B cell (primary cell): Measurements from ENCODE around the gene ARFGAP2. TPM values are rescaled to one million over a fixed set of nuclear protein-coding genes. Genes with fewer than 3 reads are reported as not detected.

Experiments
- ATAC-seq: fragments of 200-7000 bp; cut with Tn5 transposase; one replicate; pipeline ENCODE4 v1.10.0; 2021; ENCODE audit warnings: low read depth, mild to moderate bottlenecking, moderate number of reproducible peaks, moderate library complexity
- CTCF ChIA-PET: fragments of 350-600 bp; sonication (Branson Sonifier 250); formaldehyde crosslinking; loops from one replicate; lab custom pipeline; 2021; ENCODE audit warnings: antibody characterized with exemption, inconsistent platforms; lab: Charles Lee
- POLR2A ChIA-PET: fragments of 350-600 bp; sonication (Branson Sonifier 250); formaldehyde crosslinking; loops from one replicate; lab custom pipeline; 2021; ENCODE audit warnings: antibody characterized with exemption; lab: Charles Lee
- DNase-seq: peaks from one replicate; pipeline ENCODE4 v3.0.0; 2013
- H2AFZ ChIP-seq: 2 replicates; pipeline ENCODE4 v1.6.1; 2012; ENCODE audit warnings: mild to moderate bottlenecking, low read depth, low read length; ENCODE audit not compliant: insufficient read depth, poor library complexity, severe bottlenecking
- H3K27ac ChIP-seq, 2 donors: 1 replicate in 1 of 2; 2 replicates in 1 of 2; pipeline ENCODE4 v1.5.1; 2012 to 2013; ENCODE audit warnings: low read length in 2 of 2, mild to moderate bottlenecking in 2 of 2, moderate library complexity in 1 of 2
- H3K27me3 ChIP-seq, 4 experiments: fragments of 200-600 bp in 1 of 4; sonication (generic) in 1 of 4; replicated peaks in 1 of 4; 1 replicate in 2 of 4; 2 replicates in 2 of 4; pipeline versions ENCODE4 v1.6.1 to v1.7.0; 2013 to 2016; ENCODE audit warnings: low read length in 3 of 4, mild to moderate bottlenecking in 2 of 4, mixed read lengths in 1 of 4, moderate library complexity in 1 of 4; ENCODE audit not compliant: insufficient read depth in 4 of 4, control insufficient read depth in 3 of 4; ENCODE audit errors: control extremely low read depth in 1 of 4
- H3K36me3 ChIP-seq, 2 experiments: replicated peaks in 1 of 2; 1 replicate in 1 of 2; 2 replicates in 1 of 2; pipeline versions ENCODE4 v1.6.1 to v1.7.1; 2013; ENCODE audit warnings: low read length in 1 of 2; ENCODE audit not compliant: insufficient read depth in 2 of 2, control insufficient read depth in 1 of 2; ENCODE audit errors: control extremely low read depth in 1 of 2, extremely low read depth in 1 of 2
- H3K4me1 ChIP-seq, 2 donors: fragments of 200-600 bp in 1 of 2; sonication (generic) in 1 of 2; 1 replicate in 1 of 2; 2 replicates in 1 of 2; pipeline versions ENCODE4 v1.5.1 to v1.6.1; 2013 to 2017; ENCODE audit warnings: low read length in 2 of 2; ENCODE audit not compliant: control insufficient read depth in 2 of 2, insufficient read depth in 2 of 2
- H3K4me2 ChIP-seq: replicated peaks from 2 replicates; pipeline ENCODE3; 2012; ENCODE audit warnings: mild to moderate bottlenecking, low read depth, low read length; ENCODE audit not compliant: poor library complexity, severe bottlenecking
- H3K4me3 ChIP-seq, 5 experiments: fragments of 200-600 bp in 1 of 5; sonication (generic) in 1 of 5; 1 replicate in 3 of 5; 2 replicates in 2 of 5; pipeline versions ENCODE4 v1.5.1 to v1.7.0; 2011 to 2016; ENCODE audit warnings: low read length in 4 of 5, mild to moderate bottlenecking in 4 of 5, low read depth in 2 of 5, control low read depth in 1 of 5, moderate library complexity in 1 of 5; ENCODE audit not compliant: insufficient read depth in 1 of 5; ENCODE audit errors: control extremely low read depth in 1 of 5, extremely low read depth in 1 of 5
- H3K79me2 ChIP-seq: fragments of 200-600 bp; sonication (generic); one replicate; pipeline ENCODE4 v1.6.0; 2016; ENCODE audit warnings: low read length; ENCODE audit not compliant: control insufficient read depth, insufficient read depth
- H3K9ac ChIP-seq: fragments of 200-600 bp; sonication (generic); 2 replicates; pipeline ENCODE4 v1.6.1; 2017; ENCODE audit warnings: mild to moderate bottlenecking, low read length, moderate library complexity
- H3K9me3 ChIP-seq, 3 donors: one replicate each; pipeline versions ENCODE4 v1.6.1 to v1.7.1; 2013; ENCODE audit warnings: low read length in 2 of 3; ENCODE audit not compliant: control insufficient read depth in 2 of 3, insufficient read depth in 1 of 3; ENCODE audit errors: control extremely low read depth in 1 of 3
- H4K20me1 ChIP-seq: 2 replicates; pipeline ENCODE4 v1.6.0; 2012; ENCODE audit warnings: mild to moderate bottlenecking, low read length; ENCODE audit not compliant: insufficient read depth, control insufficient read depth, poor library complexity, severe bottlenecking
- H3K27ac Mint-ChIP-seq: one replicate; pipeline ENCODE4 v1.8.0; 2021; ENCODE audit warnings: mixed read lengths
- H3K27me3 Mint-ChIP-seq: one replicate; pipeline ENCODE4 v1.8.0; 2021; ENCODE audit warnings: mixed read lengths
- H3K4me1 Mint-ChIP-seq: one replicate; pipeline ENCODE4 v1.8.0; 2021; ENCODE audit warnings: mixed read lengths
- H3K4me3 Mint-ChIP-seq: one replicate; pipeline ENCODE4 v1.8.0; 2021; ENCODE audit warnings: mixed read lengths
- H3K9me3 Mint-ChIP-seq: one replicate; pipeline ENCODE4 v1.8.0; 2022; ENCODE audit warnings: mixed read lengths; ENCODE audit not compliant: insufficient read depth
- CTCF ChIP-seq: fragments of 200-600 bp; IDR thresholded peaks from one replicate; pipeline ENCODE4 v1.8.0; 2022; ENCODE audit warnings: antibody characterized with exemption, mild to moderate bottlenecking
- EZH2 ChIP-seq: IDR thresholded peaks from 2 replicates; pipeline ENCODE4 v1.6.1; 2012; ENCODE audit warnings: borderline replicate concordance, low read depth, mild to moderate bottlenecking, moderate library complexity, low read length; ENCODE audit not compliant: insufficient read depth, poor library complexity, severe bottlenecking
- WGBS: methylation state at CpG from one replicate; pipeline ENCODE4 v1.1.5; 2013; ENCODE audit warnings: missing lambda C conversion rate; ENCODE audit not compliant: insufficient coverage; 5-methylcytosine and 5-hydroxymethylcytosine counted together
- intact Hi-C: fragments of 100-400 bp; cut with micrococcal nuclease; formaldehyde crosslinking; loops from one replicate; pipeline ENCODE4 v1.10.0; 2022
- polyA plus RNA-seq: library from polyadenylated mRNA; depleted of rRNA; stranded (reverse); fragments of >200 nt; gene quantifications from 2 replicates; pipeline ENCODE4 v1.2.3, GENCODE V29; 2012
- total RNA-seq, 2 donors: library from RNA; stranded (reverse); fragments of 120-200 nt in 1 of 2; gene quantifications; 1 replicate in 1 of 2; 2 replicates in 1 of 2; pipeline versions ENCODE4 v1.2.3 to v1.2.4, GENCODE V29; 2013 to 2022

ARFGAP2 gene
- total and polyA plus RNA-seq, 2 donors (not counting 1 experiment from before 2014, with no cell fraction given) = 141 to 200 TPM

- Histone ChIP-seq H3K4me2 (no peak overlapping the region), H4K20me1 (no peaks in the 10 kb centered on the region), H2AFZ (no peak overlapping the region), H3K4me1 (no peaks in the 10 kb centered on the region), H3K4me3 (no peak overlapping the region), H3K36me3 (no peaks in the 10 kb centered on the region), H3K9ac (no peak overlapping the region), H3K79me2 (no peaks in the 10 kb centered on the region), H3K9me3 (no peaks in the 10 kb centered on the region), H3K27me3 (no peaks in the 10 kb centered on the region), H3K27ac (no peak overlapping the region)
- WGBS = no CpG with 5 or more reads among the region's 1 CpG
- intact Hi-C loops = no loop called here
- ChIA-PET CTCF (no interaction called here), POLR2A (no interaction called here)
- Mint-ChIP-seq H3K4me3 (no peak overlapping the region), H3K27me3 (no peaks in the 10 kb centered on the region), H3K27ac (no peak overlapping the region), H3K9me3 (no peaks in the 10 kb centered on the region), H3K4me1 (no peaks in the 10 kb centered on the region)
- DNase-seq (no peak), ATAC-seq (no peak)
- TF ChIP-seq CTCF = no peak
- TF ChIP-seq EZH2 = no peak
These were observed 43.7 kb downstream of the ARFGAP2 start for GRCh38 chr11:47132981-47133380.

- Mint-ChIP-seq H3K27me3 (no peaks in the 10 kb centered on the region), H3K9me3 (no peaks in the 10 kb centered on the region), H3K4me3 (no peak overlapping the region), H3K27ac (no peak overlapping the region), H3K4me1 (no peaks in the 10 kb centered on the region)
- H3K9ac ChIP-seq = no peak overlapping the region
- H3K4me1 ChIP-seq = no peaks in the 10 kb centered on the region
- no peaks in the 10 kb centered on the region for H3K27me3 ChIP-seq
- TF ChIP-seq EZH2 (no peak), CTCF (no peak)
- H3K36me3 ChIP-seq = no peaks in the 10 kb centered on the region
- H3K79me2 ChIP-seq = no peaks in the 10 kb centered on the region
- POLR2A ChIA-PET = no interaction called here
- no peaks in the 10 kb centered on the region for H3K9me3 ChIP-seq
- DNase-seq (no peak), ATAC-seq (no peak)
- H3K4me2 ChIP-seq = no peak overlapping the region
- no peak overlapping the region for H2AFZ ChIP-seq
- intact Hi-C loops = no loop called here
- no peaks in the 10 kb centered on the region for H4K20me1 ChIP-seq
- H3K4me3 ChIP-seq = no peak overlapping the region
- H3K27ac ChIP-seq = no peak overlapping the region
- CTCF ChIA-PET = no interaction called here
These were observed 44.2 kb downstream of the ARFGAP2 start for GRCh38 chr11:47132490-47132889.
